ENCODE data around the gene SSX4.
"Not testable (repeated sequence)": the region's sequence is repeated elsewhere in the genome, so short reads cannot be mapped to it uniquely, and the experiment has no call there.

DNA sequence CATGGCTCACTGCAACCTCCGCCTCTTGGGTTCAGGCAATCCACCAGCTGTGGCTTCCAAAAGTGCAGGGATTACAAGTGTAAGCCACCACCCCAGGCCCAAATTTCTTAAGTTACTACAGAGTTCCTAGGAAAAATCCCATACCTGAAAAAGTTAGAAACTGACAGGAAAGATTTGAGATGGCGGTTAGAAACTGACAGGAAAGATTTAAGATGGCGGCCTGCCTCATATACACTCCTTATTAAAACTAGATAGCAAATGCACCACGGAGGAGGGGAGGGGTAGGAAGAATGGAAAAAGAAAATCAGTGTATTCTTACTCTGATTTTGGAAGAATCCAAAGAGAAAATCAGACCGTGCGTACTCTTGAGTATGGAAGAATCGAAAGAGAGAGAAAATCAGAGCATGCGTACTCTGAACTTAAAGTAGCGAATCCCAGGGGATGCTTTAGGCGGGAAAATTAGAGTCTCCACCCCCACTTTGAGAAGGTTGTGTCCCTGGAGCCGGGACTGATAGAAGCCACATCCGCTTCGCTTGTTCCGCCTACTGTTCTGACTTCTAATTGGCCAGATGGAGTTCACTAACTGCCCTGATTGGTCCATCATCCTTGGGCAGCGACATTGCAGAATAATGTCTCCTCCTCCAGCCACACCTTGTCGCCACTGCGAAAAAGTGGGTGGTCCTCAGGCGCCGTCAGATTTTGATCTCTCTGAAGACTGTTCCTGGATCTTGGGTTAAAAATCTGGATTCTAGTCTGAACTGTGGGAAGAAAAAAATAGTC is 26.8 kb upstream of the SSX4 start, which contains the start of gene SSX3:
- not testable (repeated sequence) for TF ChIP-seq SP1 (IDR thresholded peaks at IDR 0.05); CTBP1 (IDR thresholded peaks at IDR 0.05; ENCODE audit: borderline replicate concordance); FOXK2 (IDR thresholded peaks at IDR 0.05)
